Panc1 (cell line): ENCODE results near the gene SENP6. TPM values are rescaled to one million over a fixed set of nuclear protein-coding genes. Genes with fewer than 3 reads are reported as not detected.
A peak's percentile ranks its signal among the peaks of the same experiment; 100 is the strongest.

ENCODE experiments used
- ATAC-seq: fragments of 200-7000 bp; cut with Tn5 transposase; 2 replicates; pipeline ENCODE4 v1.9.1; 2020; ENCODE audit warnings: mild to moderate bottlenecking, moderate library complexity
- BruUV-seq: library from RNA; stranded (reverse); fragments of 400-500 nt; replicated peaks from 2 replicates; lab custom pipeline; 2021; lab: Mats Ljungman, UMichigan
- CTCF ChIA-PET: fragments of 300-600 bp; sonication (Branson Sonifier 250); formaldehyde crosslinking; loops from one replicate; lab custom pipeline; 2022; ENCODE audit warnings: antibody characterized with exemption; lab: Charles Lee
- POLR2A ChIA-PET: fragments of 300-600 bp; sonication (Branson Sonifier 250); formaldehyde crosslinking; loops from one replicate; lab custom pipeline; 2022; ENCODE audit warnings: antibody characterized with exemption; lab: Charles Lee
- DNase-seq: peaks from one replicate; pipeline ENCODE4 v3.0.0-alpha.2; 2010; ENCODE audit warnings: low read depth, low spot score
- H3K27ac ChIP-seq: 2 replicates; pipeline ENCODE4 v1.5.1; 2011; ENCODE audit warnings: mild to moderate bottlenecking, low read length, inconsistent platforms
- H3K27me3 ChIP-seq: fragments of 200-500 bp; sonication (Bioruptor generic); 2 replicates; pipeline ENCODE4 v1.6.0; 2014; ENCODE audit warnings: low read length, inconsistent platforms; ENCODE audit not compliant: control insufficient read depth, insufficient read depth
- H3K36me3 ChIP-seq: fragments of 200-500 bp; sonication (Bioruptor generic); 2 replicates; pipeline ENCODE4 v1.5.1; 2014; ENCODE audit warnings: inconsistent platforms, mild to moderate bottlenecking, low read length, moderate library complexity; ENCODE audit not compliant: control insufficient read depth, insufficient read depth
- H3K4me1 ChIP-seq: 2 replicates; pipeline ENCODE4 v1.5.1; 2011; ENCODE audit warnings: inconsistent platforms, mild to moderate bottlenecking, low read length, moderate library complexity; ENCODE audit not compliant: control insufficient read depth, insufficient read depth
- H3K4me3 ChIP-seq, 2 experiments: 2 replicates each; pipeline ENCODE4 v1.5.1; 2011 to 2012; ENCODE audit warnings: low read depth in 2 of 2, low read length in 2 of 2, mild to moderate bottlenecking in 2 of 2, inconsistent platforms in 1 of 2, moderate library complexity in 1 of 2
- H3K9me3 ChIP-seq: fragments of 200-500 bp; sonication (Bioruptor generic); 2 replicates; pipeline ENCODE4 v1.5.1; 2014; ENCODE audit warnings: low read depth, mild to moderate bottlenecking, inconsistent platforms, low read length, moderate library complexity; ENCODE audit not compliant: control insufficient read depth, insufficient read depth
- POLR2AphosphoS5 ChIP-seq: IDR thresholded peaks from 2 replicates; pipeline ENCODE4 v1.6.1; 2012; ENCODE audit warnings: mild to moderate bottlenecking, low read depth, low read length, moderate library complexity
- SIN3A ChIP-seq: IDR thresholded peaks from 2 replicates; pipeline ENCODE4 v1.6.1; 2012; ENCODE audit warnings: low read depth, mild to moderate bottlenecking, low read length, moderate library complexity, borderline replicate concordance; ENCODE audit not compliant: insufficient read depth
- TCF7L2 ChIP-seq: IDR thresholded peaks from 2 replicates; pipeline ENCODE4 v1.6.1; 2011; ENCODE audit warnings: mild to moderate bottlenecking, low read depth, low read length, inconsistent platforms
- in situ Hi-C: cut with HindIII; loops from 2 replicates; pipeline ENCODE4 v1.10.0; 2016; ENCODE audit warnings: low sequenced_read_pairs, low pct_unique_long_range_greater_than_20kb
- intact Hi-C: fragments of 100-400 bp; cut with micrococcal nuclease; formaldehyde crosslinking; loops from one replicate; pipeline ENCODE4 v1.10.0; 2022; ENCODE audit not compliant: unreplicated experiment
- total RNA-seq: library from RNA; stranded (reverse); gene quantifications from one replicate; pipeline ENCODE4 v1.2.1, GENCODE V29; 2021; ENCODE audit not compliant: unreplicated experiment
- TF ChIP-seq, protein P1 (sequence below), 2 experiments: IDR thresholded peaks; 2 replicates each; pipeline ENCODE4 v1.6.1; 2011 to 2012; ENCODE audit warnings: low read depth in 2 of 2, control low read depth in 1 of 2, low read length in 1 of 2, mild to moderate bottlenecking in 1 of 2, moderate library complexity in 1 of 2; ENCODE audit not compliant: insufficient read depth in 1 of 2
- TF ChIP-seq, protein P2 (sequence below): fragments of 450-650 bp; IDR thresholded peaks from 2 replicates; pipeline ENCODE4 v1.5.1; 2017; ENCODE audit warnings: mild to moderate bottlenecking

SENP6 gene
- total RNA-seq, 1 experiment from 2014 or later, result 58.7 TPM

DNA sequence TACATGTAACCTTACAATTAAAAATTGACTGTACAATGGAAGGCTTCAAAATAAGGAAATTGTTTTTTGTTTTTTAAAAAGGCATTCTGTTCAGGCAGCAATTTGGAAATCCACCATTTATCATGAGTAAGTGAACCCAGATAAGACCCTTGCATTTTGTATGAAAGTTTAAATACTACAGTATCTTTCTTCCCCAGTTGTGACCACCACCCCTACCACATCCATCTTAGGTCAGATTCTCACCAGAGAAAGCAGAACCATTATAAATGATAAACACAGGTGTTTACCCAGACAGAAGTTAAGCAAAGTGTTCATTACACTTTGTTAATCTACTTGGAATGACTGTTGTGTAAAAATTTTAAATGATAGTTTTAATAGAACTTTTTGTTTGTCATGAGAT lies 20.2 kb downstream of the SENP6 start:
- CTCF ChIA-PET, result no interaction called here
- TF ChIP-seq, protein P1, sequence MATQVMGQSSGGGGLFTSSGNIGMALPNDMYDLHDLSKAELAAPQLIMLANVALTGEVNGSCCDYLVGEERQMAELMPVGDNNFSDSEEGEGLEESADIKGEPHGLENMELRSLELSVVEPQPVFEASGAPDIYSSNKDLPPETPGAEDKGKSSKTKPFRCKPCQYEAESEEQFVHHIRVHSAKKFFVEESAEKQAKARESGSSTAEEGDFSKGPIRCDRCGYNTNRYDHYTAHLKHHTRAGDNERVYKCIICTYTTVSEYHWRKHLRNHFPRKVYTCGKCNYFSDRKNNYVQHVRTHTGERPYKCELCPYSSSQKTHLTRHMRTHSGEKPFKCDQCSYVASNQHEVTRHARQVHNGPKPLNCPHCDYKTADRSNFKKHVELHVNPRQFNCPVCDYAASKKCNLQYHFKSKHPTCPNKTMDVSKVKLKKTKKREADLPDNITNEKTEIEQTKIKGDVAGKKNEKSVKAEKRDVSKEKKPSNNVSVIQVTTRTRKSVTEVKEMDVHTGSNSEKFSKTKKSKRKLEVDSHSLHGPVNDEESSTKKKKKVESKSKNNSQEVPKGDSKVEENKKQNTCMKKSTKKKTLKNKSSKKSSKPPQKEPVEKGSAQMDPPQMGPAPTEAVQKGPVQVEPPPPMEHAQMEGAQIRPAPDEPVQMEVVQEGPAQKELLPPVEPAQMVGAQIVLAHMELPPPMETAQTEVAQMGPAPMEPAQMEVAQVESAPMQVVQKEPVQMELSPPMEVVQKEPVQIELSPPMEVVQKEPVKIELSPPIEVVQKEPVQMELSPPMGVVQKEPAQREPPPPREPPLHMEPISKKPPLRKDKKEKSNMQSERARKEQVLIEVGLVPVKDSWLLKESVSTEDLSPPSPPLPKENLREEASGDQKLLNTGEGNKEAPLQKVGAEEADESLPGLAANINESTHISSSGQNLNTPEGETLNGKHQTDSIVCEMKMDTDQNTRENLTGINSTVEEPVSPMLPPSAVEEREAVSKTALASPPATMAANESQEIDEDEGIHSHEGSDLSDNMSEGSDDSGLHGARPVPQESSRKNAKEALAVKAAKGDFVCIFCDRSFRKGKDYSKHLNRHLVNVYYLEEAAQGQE (IDR thresholded peaks at IDR 0.05; ENCODE audit: insufficient read depth in 1 of 2, low read depth in 2 of 2, low read length in 1 of 2), result no peak
- TF ChIP-seq TCF7L2 (no peak), POLR2AphosphoS5 (no peak), SIN3A (no peak)
- TF ChIP-seq, protein P2, sequence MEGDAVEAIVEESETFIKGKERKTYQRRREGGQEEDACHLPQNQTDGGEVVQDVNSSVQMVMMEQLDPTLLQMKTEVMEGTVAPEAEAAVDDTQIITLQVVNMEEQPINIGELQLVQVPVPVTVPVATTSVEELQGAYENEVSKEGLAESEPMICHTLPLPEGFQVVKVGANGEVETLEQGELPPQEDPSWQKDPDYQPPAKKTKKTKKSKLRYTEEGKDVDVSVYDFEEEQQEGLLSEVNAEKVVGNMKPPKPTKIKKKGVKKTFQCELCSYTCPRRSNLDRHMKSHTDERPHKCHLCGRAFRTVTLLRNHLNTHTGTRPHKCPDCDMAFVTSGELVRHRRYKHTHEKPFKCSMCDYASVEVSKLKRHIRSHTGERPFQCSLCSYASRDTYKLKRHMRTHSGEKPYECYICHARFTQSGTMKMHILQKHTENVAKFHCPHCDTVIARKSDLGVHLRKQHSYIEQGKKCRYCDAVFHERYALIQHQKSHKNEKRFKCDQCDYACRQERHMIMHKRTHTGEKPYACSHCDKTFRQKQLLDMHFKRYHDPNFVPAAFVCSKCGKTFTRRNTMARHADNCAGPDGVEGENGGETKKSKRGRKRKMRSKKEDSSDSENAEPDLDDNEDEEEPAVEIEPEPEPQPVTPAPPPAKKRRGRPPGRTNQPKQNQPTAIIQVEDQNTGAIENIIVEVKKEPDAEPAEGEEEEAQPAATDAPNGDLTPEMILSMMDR, result no peak
- peaks cover 17% of the 10 kb centered on the region; the same call in 1 of the 2 replicates for H3K36me3 ChIP-seq
- no peak for ATAC-seq
- H3K4me3 ChIP-seq, result no peak overlapping the region
- BruUV-seq, result TSS peak; percentile 43
- 0 out of 2 replicates have a peak, but pooled peaks cover 3% of the 10 kb centered on the region for H3K4me1 ChIP-seq
- H3K27ac ChIP-seq, result no peak overlapping the region
- DNase-seq, result no peak
- no peaks in the 10 kb centered on the region for H3K27me3 ChIP-seq
- intact Hi-C loops (no loop called here), in situ Hi-C loops (no loop called here)
- H3K9me3 ChIP-seq, result no peaks in the 10 kb centered on the region
- POLR2A ChIA-PET, result no interaction called here

DNA sequence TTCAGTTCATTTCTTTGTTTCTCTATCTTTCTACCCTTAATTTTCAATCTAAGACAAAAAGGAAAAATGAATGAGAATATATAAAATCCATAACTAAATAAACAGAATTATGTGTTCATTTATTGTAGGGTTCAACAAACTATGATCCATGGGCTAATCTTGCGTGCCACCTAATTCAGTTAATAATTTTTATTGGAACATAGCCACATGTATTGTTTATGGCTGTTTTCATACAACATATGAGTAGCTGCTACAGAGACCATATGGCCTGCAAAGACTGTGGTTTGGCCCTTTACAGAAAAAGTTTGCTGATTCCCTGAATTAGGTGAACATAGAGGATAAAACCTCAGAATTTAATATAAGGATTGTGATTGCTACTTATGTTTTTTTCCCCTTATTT lies 21.8 kb downstream of the SENP6 start:
- in situ Hi-C loops, result no loop called here
- no peak for DNase-seq
- CTCF ChIA-PET, result no interaction called here

More for the DNA sequence above, 21.8 kb downstream of the SENP6 start:
- no peak overlapping the region for H3K27ac ChIP-seq
- H3K4me1 ChIP-seq, result 0 out of 2 replicates have a peak, but pooled peaks cover 3% of the 10 kb centered on the region
- intact Hi-C loops, result no loop called here
- ATAC-seq, result no peak
- BruUV-seq, result no TSS peak
- H3K36me3 ChIP-seq, result peaks cover 17% of the 10 kb centered on the region; the same call in 1 of the 2 replicates
- H3K4me3 ChIP-seq, result no peak overlapping the region
- no peaks in the 10 kb centered on the region for H3K9me3 ChIP-seq
- no peaks in the 10 kb centered on the region for H3K27me3 ChIP-seq
- TF ChIP-seq SIN3A (no peak), TCF7L2 (no peak), POLR2AphosphoS5 (no peak)
- TF ChIP-seq, protein P1 (IDR thresholded peaks at IDR 0.05; ENCODE audit: insufficient read depth in 1 of 2, low read depth in 2 of 2, low read length in 1 of 2), result no peak
- TF ChIP-seq, protein P2, result no peak
- POLR2A ChIA-PET, result interaction anchor here (0.6 kb wide), 1 partner anchor 82 kb away, joined by 8 read pairs; no protein-coding TSS in a partner anchor
